Uterus (tissue), 2 donors: Measurements from ENCODE around the gene PAPPA2.

Source experiments
- CTCF ChIP-seq, 4 experiments: fragments of 200-600 bp in 2 of 4; fragments of 450-650 bp in 2 of 4; sonication (generic) in 2 of 4; IDR thresholded peaks; one replicate each; pipeline ENCODE4 v1.5.1; 2016 to 2019; ENCODE audit warnings: antibody characterized with exemption in 4 of 4, mild to moderate bottlenecking in 2 of 4, moderate library complexity in 1 of 4
- POLR2A ChIP-seq, 2 donors: fragments of 450-650 bp; IDR thresholded peaks; one replicate each; pipeline ENCODE4 v1.6.1; 2016; ENCODE audit warnings: antibody characterized with exemption in 2 of 2, mild to moderate bottlenecking in 1 of 2, moderate library complexity in 1 of 2

GRCh38 chr1:176539018-176539417 is 76.0 kb downstream of the PAPPA2 start:
- TF ChIP-seq CTCF (IDR thresholded peaks at IDR 0.05) (no peak), POLR2A (IDR thresholded peaks at IDR 0.05) (no peak)
